ENCODE measurements around the gene CNTNAP4. TPM values are rescaled to one million over a fixed set of nuclear protein-coding genes. Genes with fewer than 3 reads are reported as not detected.

Gene CNTNAP4
- total RNA-seq, 4 donors from 2014 or later: not detected

DNA sequence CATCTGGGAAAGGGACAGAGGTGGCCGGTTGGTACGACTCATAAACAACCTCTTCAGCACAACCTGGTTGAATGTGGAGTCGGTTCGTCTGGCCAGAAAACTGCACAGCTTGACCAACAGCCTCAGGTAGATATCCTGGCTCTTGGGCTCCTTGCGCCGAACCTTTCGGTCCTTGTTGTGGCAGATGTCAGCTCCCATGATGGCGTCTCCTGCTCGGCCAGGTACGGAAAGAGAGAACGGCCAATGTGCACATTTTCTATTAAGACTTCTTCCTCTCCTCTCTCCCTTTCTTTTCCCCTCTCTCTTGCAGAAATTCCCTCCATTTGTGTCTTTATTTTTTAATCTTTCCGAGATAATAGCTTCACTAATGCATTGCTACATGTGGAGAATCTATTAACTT lies 41.8 kb upstream of the CNTNAP4 start:
- intact Hi-C loops (cut with DNase I; ENCODE audit: low total_unique reads): no loop called here

DNA sequence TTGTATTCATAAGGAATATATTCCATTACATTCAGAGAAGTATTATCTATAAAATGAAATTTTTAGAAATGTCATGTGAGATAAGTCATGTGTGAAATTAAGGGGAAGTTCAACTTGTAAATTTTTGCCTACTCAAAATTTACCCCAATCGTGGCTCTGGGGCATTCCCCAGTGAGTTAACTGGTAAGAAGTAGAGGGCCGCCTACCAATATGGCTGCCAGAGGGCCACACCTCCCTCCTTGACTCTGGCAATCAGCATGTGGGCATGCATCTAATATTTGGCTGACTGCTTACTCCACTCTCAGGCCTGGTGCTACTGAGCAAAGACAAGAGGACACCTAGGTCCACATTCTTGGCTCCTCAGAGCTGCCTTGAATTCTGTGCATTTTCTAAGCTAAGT lies 39.7 kb upstream of the CNTNAP4 start:
- intact Hi-C loops (cut with DNase I; ENCODE audit: low total_unique reads): no loop called here

More for the DNA sequence above, 41.8 kb upstream of the CNTNAP4 start:
- no peak for DNase-seq
- Histone ChIP-seq H3K9me3 (no peaks in the 10 kb centered on the region), H3K4me1 (no peaks in the 10 kb centered on the region), H3K27ac (no peak overlapping the region), H3K27me3 (no peaks in the 10 kb centered on the region), H3K36me3 (no peaks in the 10 kb centered on the region), H3K4me3 (no peak overlapping the region)
- in situ Hi-C loops (cut with MboI; ENCODE audit: low pct_ligation_motif_present in 1 of 4, low pct_unique_long_range_greater_than_20kb in 1 of 4, low sequenced_read_pairs in 3 of 4): no loop called here
- WGBS, 2 donors (ENCODE audit: low coverage in 1 of 2): 57 to 95% methylated on average over 1 to 12 of the region's 12 CpGs
- TF ChIP-seq CTCF (IDR thresholded peaks at IDR 0.05) (no peak), POLR2A (IDR thresholded peaks at IDR 0.05) (no peak)

DNA sequence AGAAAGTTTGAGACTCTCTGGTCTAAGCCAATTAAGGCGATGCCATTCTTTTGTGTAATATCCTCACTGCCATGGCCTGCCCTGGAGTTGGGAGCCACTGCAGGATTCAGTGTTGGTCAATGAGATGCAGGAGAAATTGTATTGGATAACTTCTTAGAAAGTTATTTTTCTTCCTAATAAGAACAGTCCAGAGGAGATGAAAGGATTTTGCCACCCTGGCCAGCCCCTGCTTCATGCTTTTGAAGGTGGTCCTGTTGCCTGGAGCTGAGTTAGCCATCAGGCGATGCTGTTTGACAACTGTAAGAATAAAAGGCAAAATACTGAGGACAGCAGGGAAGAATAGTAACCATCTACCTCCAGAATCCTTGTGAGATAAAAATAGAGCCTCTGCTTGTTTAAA lies 35.4 kb upstream of the CNTNAP4 start:
- WGBS, 2 donors (ENCODE audit: low coverage in 1 of 2): 66 to 93% methylated on average over 2 of the region's 2 CpGs
- no peak for DNase-seq

More for the DNA sequence above, 39.7 kb upstream of the CNTNAP4 start:
- no peak for DNase-seq
- Histone ChIP-seq H3K27ac (no peak overlapping the region), H3K4me1 (no peaks in the 10 kb centered on the region), H3K4me3 (no peak overlapping the region), H3K27me3 (no peaks in the 10 kb centered on the region), H3K36me3 (no peaks in the 10 kb centered on the region), H3K9me3 (no peaks in the 10 kb centered on the region)
- in situ Hi-C loops (cut with MboI; ENCODE audit: low pct_ligation_motif_present in 1 of 4, low pct_unique_long_range_greater_than_20kb in 1 of 4, low sequenced_read_pairs in 3 of 4): no loop called here
- TF ChIP-seq CTCF (IDR thresholded peaks at IDR 0.05) (no peak), POLR2A (IDR thresholded peaks at IDR 0.05) (no peak), EP300 (IDR thresholded peaks at IDR 0.05; ENCODE audit: low read depth) (no peak), POLR2AphosphoS5 (IDR thresholded peaks at IDR 0.05) (no peak)
- 70% methylated on average over 2 of the region's 2 CpGs; no CpG with 5 or more reads in 1 of the 2 donors for WGBS, 2 donors (ENCODE audit: low coverage in 1 of 2)

GRCh38 chr16:76243620-76244019 lies 33.6 kb upstream of the CNTNAP4 start:
- TF ChIP-seq EP300 (IDR thresholded peaks at IDR 0.05; ENCODE audit: low read depth) (no peak), CTCF (IDR thresholded peaks at IDR 0.05) (no peak), POLR2AphosphoS5 (IDR thresholded peaks at IDR 0.05) (no peak), POLR2A (IDR thresholded peaks at IDR 0.05) (no peak)
- 82 to 100% methylated on average over 1 of the region's 1 CpG for WGBS, 2 donors (ENCODE audit: low coverage in 1 of 2)
- in situ Hi-C loops (cut with MboI; ENCODE audit: low pct_ligation_motif_present in 1 of 4, low pct_unique_long_range_greater_than_20kb in 1 of 4, low sequenced_read_pairs in 3 of 4): no loop called here
- Histone ChIP-seq H3K36me3 (no peaks in the 10 kb centered on the region), H3K27me3 (no peaks in the 10 kb centered on the region), H3K9me3 (no peaks in the 10 kb centered on the region), H3K27ac (no peak overlapping the region), H3K4me1 (no peaks in the 10 kb centered on the region), H3K4me3 (no peak overlapping the region)
- intact Hi-C loops (cut with DNase I; ENCODE audit: low total_unique reads): no loop called here
- DNase-seq: no peak

More for the DNA sequence above, 35.4 kb upstream of the CNTNAP4 start:
- intact Hi-C loops (cut with DNase I; ENCODE audit: low total_unique reads) (no loop called here), in situ Hi-C loops (cut with MboI; ENCODE audit: low pct_ligation_motif_present in 1 of 4, low pct_unique_long_range_greater_than_20kb in 1 of 4, low sequenced_read_pairs in 3 of 4) (no loop called here)
- Histone ChIP-seq H3K4me1 (no peaks in the 10 kb centered on the region), H3K36me3 (no peaks in the 10 kb centered on the region), H3K4me3 (no peak overlapping the region), H3K27ac (no peak overlapping the region), H3K27me3 (no peaks in the 10 kb centered on the region), H3K9me3 (no peaks in the 10 kb centered on the region)
- TF ChIP-seq CTCF (IDR thresholded peaks at IDR 0.05) (no peak), EP300 (IDR thresholded peaks at IDR 0.05; ENCODE audit: low read depth) (no peak), POLR2AphosphoS5 (IDR thresholded peaks at IDR 0.05) (no peak), POLR2A (IDR thresholded peaks at IDR 0.05) (no peak)
